ENCODE measurements around the gene TSPAN14. TPM values are rescaled to one million over a fixed set of nuclear protein-coding genes. Genes with fewer than 3 reads are reported as not detected.

TSPAN14 gene
- total RNA-seq, 1 experiment from 2014 or later = 46.9 TPM

DNA sequence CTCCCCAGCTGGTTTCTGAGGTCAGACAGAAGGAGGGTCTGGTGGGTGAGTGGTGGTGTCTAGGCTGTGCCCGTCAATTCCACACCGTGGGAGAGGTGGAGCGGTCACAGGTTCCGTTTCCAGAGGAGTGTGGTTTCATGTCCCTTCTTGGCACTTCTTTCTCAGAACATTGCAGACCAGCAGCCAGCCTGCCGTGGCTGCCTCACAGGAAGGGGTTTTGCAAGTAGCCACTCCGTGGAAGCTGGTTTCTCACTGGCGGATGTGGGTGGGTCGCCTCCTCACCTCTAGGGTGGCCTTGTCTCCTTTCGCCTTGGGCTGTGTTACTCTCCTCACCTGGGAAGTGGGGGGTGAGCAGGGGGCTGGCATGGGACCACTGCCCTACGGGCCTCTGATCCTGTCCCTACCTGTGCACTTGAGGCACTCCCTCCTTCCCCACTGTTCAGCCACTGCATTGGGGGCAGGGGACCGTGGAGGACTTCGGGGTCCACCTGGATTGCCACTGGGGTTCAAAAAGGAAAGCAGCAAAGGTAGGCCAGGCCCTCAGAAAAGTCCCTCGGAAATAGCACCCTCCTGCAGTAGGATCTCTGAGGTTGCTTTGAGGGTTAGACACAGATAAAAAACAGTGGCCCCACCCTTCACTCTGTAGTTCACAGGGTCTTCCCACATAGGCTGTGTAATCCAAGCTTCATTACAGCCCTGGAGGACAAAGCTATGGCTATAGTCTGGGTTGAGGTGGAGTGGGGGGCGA is 33.9 kb downstream of the TSPAN14 start:
- no peaks in the 10 kb centered on the region for H3K27me3 Mint-ChIP-seq (ENCODE audit: insufficient read depth, unreplicated experiment)
- H3K27ac Mint-ChIP-seq (ENCODE audit: low read depth, unreplicated experiment) = peak overlapping the region; percentile 90
- no peaks in the 10 kb centered on the region for H3K9me3 Mint-ChIP-seq (ENCODE audit: unreplicated experiment)
- POLR2A ChIA-PET = interaction anchor here (0.7 to 1.9 kb wide), 2 partner anchors 11 to 409 kb away, joined by 3 to 9 read pairs; no protein-coding TSS in a partner anchor
- peaks cover 45% of the 10 kb centered on the region for H3K4me1 Mint-ChIP-seq (ENCODE audit: insufficient read depth, unreplicated experiment)
- no peak overlapping the region for H3K4me3 Mint-ChIP-seq (ENCODE audit: unreplicated experiment)
- intact Hi-C loops (cut with micrococcal nuclease) = no loop called here
- no TSS peak for BruUV-seq (replicated peaks)
- TF ChIP-seq, protein P1, sequence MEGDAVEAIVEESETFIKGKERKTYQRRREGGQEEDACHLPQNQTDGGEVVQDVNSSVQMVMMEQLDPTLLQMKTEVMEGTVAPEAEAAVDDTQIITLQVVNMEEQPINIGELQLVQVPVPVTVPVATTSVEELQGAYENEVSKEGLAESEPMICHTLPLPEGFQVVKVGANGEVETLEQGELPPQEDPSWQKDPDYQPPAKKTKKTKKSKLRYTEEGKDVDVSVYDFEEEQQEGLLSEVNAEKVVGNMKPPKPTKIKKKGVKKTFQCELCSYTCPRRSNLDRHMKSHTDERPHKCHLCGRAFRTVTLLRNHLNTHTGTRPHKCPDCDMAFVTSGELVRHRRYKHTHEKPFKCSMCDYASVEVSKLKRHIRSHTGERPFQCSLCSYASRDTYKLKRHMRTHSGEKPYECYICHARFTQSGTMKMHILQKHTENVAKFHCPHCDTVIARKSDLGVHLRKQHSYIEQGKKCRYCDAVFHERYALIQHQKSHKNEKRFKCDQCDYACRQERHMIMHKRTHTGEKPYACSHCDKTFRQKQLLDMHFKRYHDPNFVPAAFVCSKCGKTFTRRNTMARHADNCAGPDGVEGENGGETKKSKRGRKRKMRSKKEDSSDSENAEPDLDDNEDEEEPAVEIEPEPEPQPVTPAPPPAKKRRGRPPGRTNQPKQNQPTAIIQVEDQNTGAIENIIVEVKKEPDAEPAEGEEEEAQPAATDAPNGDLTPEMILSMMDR (IDR thresholded peaks at IDR 0.05; ENCODE audit: unreplicated experiment) = no peak
- CTCF ChIA-PET = interaction anchor here (0.7 to 7.4 kb wide), 8 partner anchors 14 to 330 kb away, joined by 3 to 36 read pairs (median 4); no protein-coding TSS in a partner anchor
- H3K36me3 Mint-ChIP-seq (ENCODE audit: insufficient read depth, unreplicated experiment) = peaks cover 49% of the 10 kb centered on the region
- no peak for DNase-seq (ENCODE audit: unreplicated experiment)

- Mint-ChIP-seq H3K27ac (ENCODE audit: low read depth, unreplicated experiment) (peak overlapping the region; percentile 90), H3K4me3 (ENCODE audit: unreplicated experiment) (no peak overlapping the region), H3K27me3 (ENCODE audit: insufficient read depth, unreplicated experiment) (no peaks in the 10 kb centered on the region), H3K9me3 (ENCODE audit: unreplicated experiment) (no peaks in the 10 kb centered on the region), H3K4me1 (ENCODE audit: insufficient read depth, unreplicated experiment) (peaks cover 49% of the 10 kb centered on the region), H3K36me3 (ENCODE audit: insufficient read depth, unreplicated experiment) (peaks cover 45% of the 10 kb centered on the region)
- TF ChIP-seq, protein P1 (IDR thresholded peaks at IDR 0.05; ENCODE audit: unreplicated experiment) = no peak
- no peak for DNase-seq (ENCODE audit: unreplicated experiment)
- no TSS peak for BruUV-seq (replicated peaks)
- POLR2A ChIA-PET = interaction anchor here (0.7 to 1.9 kb wide), 4 partner anchors 10 to 410 kb away, joined by 3 to 10 read pairs (median 8); no protein-coding TSS in a partner anchor
- intact Hi-C loops (cut with micrococcal nuclease) = no loop called here
- CTCF ChIA-PET = interaction anchor here (0.6 to 7.4 kb wide), 7 partner anchors 11 to 105 kb away, joined by 3 to 36 read pairs (median 5); no protein-coding TSS in a partner anchor
Observed at GRCh38 chr10:80488539-80489066, 34.5 kb downstream of the TSPAN14 start.

DNA sequence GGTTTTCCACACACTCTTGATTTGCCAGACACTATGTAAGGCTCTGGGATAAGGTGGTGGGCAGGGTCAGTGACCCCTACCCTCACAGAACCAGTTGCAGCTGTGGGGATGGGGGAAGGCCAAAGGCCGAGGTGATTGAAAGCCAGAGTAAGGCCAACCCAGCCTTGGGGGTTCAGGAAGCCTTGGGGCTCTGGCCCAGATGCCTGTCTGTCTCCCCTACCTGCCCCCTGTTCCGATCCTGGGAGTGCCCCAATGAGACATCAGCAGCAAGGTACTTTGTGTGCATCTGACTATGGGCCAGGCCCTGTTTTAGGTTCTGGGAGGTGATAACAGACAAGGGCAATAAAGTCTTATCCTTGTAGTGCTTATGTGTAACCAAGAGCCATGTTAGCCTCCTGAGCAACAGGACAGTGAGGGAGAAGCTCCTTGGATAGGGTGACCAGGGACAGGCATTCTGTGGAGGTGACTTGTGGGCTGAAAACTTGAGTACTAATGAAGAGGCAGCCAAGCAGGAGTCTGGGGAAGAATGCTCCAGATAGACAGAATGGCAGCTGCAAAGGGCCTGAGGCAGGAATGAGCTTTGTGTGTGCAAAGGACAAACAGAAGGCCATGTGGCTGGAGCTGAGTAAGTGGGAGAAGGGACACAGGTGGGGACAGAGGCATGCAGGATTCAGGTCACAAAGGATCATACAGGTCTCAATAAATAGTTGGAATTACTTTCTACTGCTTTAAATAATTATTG is 35.4 kb downstream of the TSPAN14 start:
- no TSS peak for BruUV-seq (replicated peaks)
- ChIA-PET POLR2A (interaction anchor here (1.4 to 1.9 kb wide), 3 partner anchors 9 to 18 kb away, joined by 7 to 10 read pairs (median 9); no protein-coding TSS in a partner anchor), CTCF (interaction anchor here (1.0 to 7.4 kb wide), 5 partner anchors 10 to 45 kb away, joined by 3 to 36 read pairs (median 5); no protein-coding TSS in a partner anchor)
- Mint-ChIP-seq H3K36me3 (ENCODE audit: insufficient read depth, unreplicated experiment) (peaks cover 45% of the 10 kb centered on the region), H3K4me1 (ENCODE audit: insufficient read depth, unreplicated experiment) (peaks cover 55% of the 10 kb centered on the region), H3K9me3 (ENCODE audit: unreplicated experiment) (no peaks in the 10 kb centered on the region), H3K4me3 (ENCODE audit: unreplicated experiment) (no peak overlapping the region), H3K27ac (ENCODE audit: low read depth, unreplicated experiment) (no peak overlapping the region), H3K27me3 (ENCODE audit: insufficient read depth, unreplicated experiment) (no peaks in the 10 kb centered on the region)
- DNase-seq (ENCODE audit: unreplicated experiment) = no peak
- intact Hi-C loops (cut with micrococcal nuclease) = no loop called here
- TF ChIP-seq, protein P1 (IDR thresholded peaks at IDR 0.05; ENCODE audit: unreplicated experiment) = no peak
